Body of pancreas (tissue), 4 donors: ENCODE data around the gene GYG2.

ENCODE experiments used
- POLR2A ChIP-seq, 3 donors: fragments of 450-650 bp; IDR thresholded peaks; one replicate each; pipeline ENCODE4 v1.6.1; 2016; ENCODE audit warnings: antibody characterized with exemption in 3 of 3, mild to moderate bottlenecking in 2 of 3
- TF ChIP-seq, protein P1 (sequence below), 7 experiments: fragments of 450-650 bp in 4 of 7; fragments of 200-600 bp in 3 of 7; sonication (generic) in 3 of 7; IDR thresholded peaks; one replicate each; pipeline ENCODE4 v1.5.1; 2016 to 2019; ENCODE audit warnings: antibody characterized with exemption in 7 of 7

DNA sequence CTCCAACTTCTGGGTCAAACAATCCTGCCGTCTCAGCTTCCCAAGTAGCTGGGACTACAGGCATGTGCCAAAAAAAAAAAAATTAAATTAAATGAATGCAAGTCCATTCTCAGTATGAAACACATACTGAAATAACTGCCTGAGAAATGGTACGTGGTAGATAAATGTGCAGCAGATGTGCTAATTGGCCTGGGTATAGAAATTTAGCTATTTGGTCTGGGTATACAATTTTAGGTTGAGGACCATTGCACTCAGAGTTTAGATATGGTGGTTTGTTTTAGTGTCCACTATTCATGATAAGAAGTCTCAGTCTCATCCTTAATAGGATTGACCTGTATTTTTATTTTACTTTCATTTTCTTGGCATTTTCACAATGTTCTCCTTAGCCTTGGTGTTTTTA, 9.2 kb downstream of the GYG2 start:
- TF ChIP-seq, protein P1, sequence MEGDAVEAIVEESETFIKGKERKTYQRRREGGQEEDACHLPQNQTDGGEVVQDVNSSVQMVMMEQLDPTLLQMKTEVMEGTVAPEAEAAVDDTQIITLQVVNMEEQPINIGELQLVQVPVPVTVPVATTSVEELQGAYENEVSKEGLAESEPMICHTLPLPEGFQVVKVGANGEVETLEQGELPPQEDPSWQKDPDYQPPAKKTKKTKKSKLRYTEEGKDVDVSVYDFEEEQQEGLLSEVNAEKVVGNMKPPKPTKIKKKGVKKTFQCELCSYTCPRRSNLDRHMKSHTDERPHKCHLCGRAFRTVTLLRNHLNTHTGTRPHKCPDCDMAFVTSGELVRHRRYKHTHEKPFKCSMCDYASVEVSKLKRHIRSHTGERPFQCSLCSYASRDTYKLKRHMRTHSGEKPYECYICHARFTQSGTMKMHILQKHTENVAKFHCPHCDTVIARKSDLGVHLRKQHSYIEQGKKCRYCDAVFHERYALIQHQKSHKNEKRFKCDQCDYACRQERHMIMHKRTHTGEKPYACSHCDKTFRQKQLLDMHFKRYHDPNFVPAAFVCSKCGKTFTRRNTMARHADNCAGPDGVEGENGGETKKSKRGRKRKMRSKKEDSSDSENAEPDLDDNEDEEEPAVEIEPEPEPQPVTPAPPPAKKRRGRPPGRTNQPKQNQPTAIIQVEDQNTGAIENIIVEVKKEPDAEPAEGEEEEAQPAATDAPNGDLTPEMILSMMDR (IDR thresholded peaks at IDR 0.05) = no peak
- no peak for TF ChIP-seq POLR2A (IDR thresholded peaks at IDR 0.05)
